PFSK-1 (cell line): Measurements from ENCODE around the gene WDR7.

Source experiments
- FOXP2 ChIP-seq: optimal IDR thresholded peaks from 2 replicates; pipeline ENCODE3; 2011; ENCODE audit warnings: borderline replicate concordance, control low read depth, inconsistent platforms; ENCODE audit not compliant: insufficient read depth; ENCODE audit errors: extremely low read length, extremely low read depth
- POLR2AphosphoS5 ChIP-seq: IDR thresholded peaks from 2 replicates; pipeline ENCODE4 v1.6.1; 2012; ENCODE audit warnings: low read depth, mild to moderate bottlenecking, control low read depth, low read length, moderate library complexity
- TF ChIP-seq, protein P1 (sequence below), 2 experiments: IDR thresholded peaks; 2 replicates each; pipeline versions ENCODE4 v1.6.1 to v1.8.0; 2011 to 2012; ENCODE audit warnings: low read depth in 2 of 2, low read length in 2 of 2, control low read depth in 1 of 2, inconsistent platforms in 1 of 2, mild to moderate bottlenecking in 1 of 2, moderate library complexity in 1 of 2; ENCODE audit not compliant: insufficient read depth in 1 of 2

DNA sequence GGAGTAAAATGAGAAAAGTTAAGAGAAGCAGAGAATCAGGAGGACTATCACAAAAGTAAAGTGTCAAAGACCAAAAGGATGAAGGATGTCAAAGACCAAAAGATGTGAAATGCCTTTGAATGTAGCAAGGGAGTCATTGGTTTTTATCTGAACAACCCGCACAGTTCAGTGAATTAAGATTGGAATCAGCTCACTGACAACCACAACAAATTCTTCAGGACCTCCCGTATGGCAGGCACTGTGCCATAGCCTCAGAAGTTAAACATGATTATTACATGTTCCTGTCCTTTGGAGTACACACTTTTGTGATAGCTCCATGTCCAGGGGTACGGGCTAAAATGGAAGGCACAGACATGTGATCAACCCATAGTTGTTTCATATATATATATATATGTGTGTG, 7.8 kb upstream of the WDR7 start:
- TF ChIP-seq FOXP2: no peak
- TF ChIP-seq POLR2AphosphoS5: no peak
- TF ChIP-seq, protein P1, sequence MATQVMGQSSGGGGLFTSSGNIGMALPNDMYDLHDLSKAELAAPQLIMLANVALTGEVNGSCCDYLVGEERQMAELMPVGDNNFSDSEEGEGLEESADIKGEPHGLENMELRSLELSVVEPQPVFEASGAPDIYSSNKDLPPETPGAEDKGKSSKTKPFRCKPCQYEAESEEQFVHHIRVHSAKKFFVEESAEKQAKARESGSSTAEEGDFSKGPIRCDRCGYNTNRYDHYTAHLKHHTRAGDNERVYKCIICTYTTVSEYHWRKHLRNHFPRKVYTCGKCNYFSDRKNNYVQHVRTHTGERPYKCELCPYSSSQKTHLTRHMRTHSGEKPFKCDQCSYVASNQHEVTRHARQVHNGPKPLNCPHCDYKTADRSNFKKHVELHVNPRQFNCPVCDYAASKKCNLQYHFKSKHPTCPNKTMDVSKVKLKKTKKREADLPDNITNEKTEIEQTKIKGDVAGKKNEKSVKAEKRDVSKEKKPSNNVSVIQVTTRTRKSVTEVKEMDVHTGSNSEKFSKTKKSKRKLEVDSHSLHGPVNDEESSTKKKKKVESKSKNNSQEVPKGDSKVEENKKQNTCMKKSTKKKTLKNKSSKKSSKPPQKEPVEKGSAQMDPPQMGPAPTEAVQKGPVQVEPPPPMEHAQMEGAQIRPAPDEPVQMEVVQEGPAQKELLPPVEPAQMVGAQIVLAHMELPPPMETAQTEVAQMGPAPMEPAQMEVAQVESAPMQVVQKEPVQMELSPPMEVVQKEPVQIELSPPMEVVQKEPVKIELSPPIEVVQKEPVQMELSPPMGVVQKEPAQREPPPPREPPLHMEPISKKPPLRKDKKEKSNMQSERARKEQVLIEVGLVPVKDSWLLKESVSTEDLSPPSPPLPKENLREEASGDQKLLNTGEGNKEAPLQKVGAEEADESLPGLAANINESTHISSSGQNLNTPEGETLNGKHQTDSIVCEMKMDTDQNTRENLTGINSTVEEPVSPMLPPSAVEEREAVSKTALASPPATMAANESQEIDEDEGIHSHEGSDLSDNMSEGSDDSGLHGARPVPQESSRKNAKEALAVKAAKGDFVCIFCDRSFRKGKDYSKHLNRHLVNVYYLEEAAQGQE (IDR thresholded peaks at IDR 0.05; ENCODE audit: insufficient read depth in 1 of 2, low read depth in 2 of 2, low read length in 2 of 2): no peak
